ENCODE measurements around the gene HLA-DRB1.

- TF ChIP-seq SNAI2 (CRISPR knock-in tag; IDR thresholded peaks at IDR 0.05) (no peak), CREB5 (CRISPR knock-in tag; IDR thresholded peaks at IDR 0.05; ENCODE audit: low read depth) (no peak), ZFP3 (CRISPR knock-in tag; IDR thresholded peaks at IDR 0.05) (no peak), TCF4 (CRISPR knock-in tag; IDR thresholded peaks at IDR 0.05; ENCODE audit: borderline replicate concordance) (no peak), ARNTL (CRISPR knock-in tag; IDR thresholded peaks at IDR 0.05; ENCODE audit: borderline replicate concordance, low read depth) (no peak), ZC3H10 (CRISPR knock-in tag; IDR thresholded peaks at IDR 0.05) (no peak), ZNF565 (CRISPR knock-in tag; conservative IDR thresholded peaks at IDR 0.05; ENCODE audit: low read depth) (no peak), GLIS3 (CRISPR knock-in tag; IDR thresholded peaks at IDR 0.05) (no peak), ZNF8 (CRISPR knock-in tag; IDR thresholded peaks at IDR 0.05) (no peak), CSRNP3 (CRISPR knock-in tag; IDR thresholded peaks at IDR 0.05) (no peak)
Measured at GRCh38 chr6:32553037-32553742, 36.5 kb downstream of the HLA-DRB1 start.

All from SK-N-SH treated with all-trans-retinoic acid at 6 μM for 48 hours (cell line).